Liver (tissue), 2 donors: Measurements from ENCODE around the gene OR8D1.

Source experiments
- EGR1 ChIP-seq, 2 donors: IDR thresholded peaks; 2 replicates each; pipeline ENCODE4 v1.6.1; 2016 to 2018; ENCODE audit warnings: antibody characterized with exemption in 2 of 2, low read depth in 2 of 2
- FOXA1 ChIP-seq: IDR thresholded peaks from 2 replicates; pipeline ENCODE4 v1.6.1; 2016; ENCODE audit warnings: antibody characterized with exemption
- RXRA ChIP-seq, 2 donors: IDR thresholded peaks; 2 replicates each; pipeline ENCODE4 v1.6.1; 2017 to 2018; ENCODE audit warnings: antibody characterized with exemption in 2 of 2, mild to moderate bottlenecking in 1 of 2
- TAF1 ChIP-seq: conservative IDR thresholded peaks from 2 replicates; pipeline ENCODE4 v1.6.1; 2016; ENCODE audit warnings: antibody characterized with exemption, mild to moderate bottlenecking
- TF ChIP-seq, protein P1 (sequence below): IDR thresholded peaks from 2 replicates; pipeline ENCODE4 v1.6.1; 2016; ENCODE audit warnings: antibody characterized with exemption
- TF ChIP-seq, protein P2 (sequence below): IDR thresholded peaks from 2 replicates; pipeline ENCODE4 v1.6.1; 2016; ENCODE audit warnings: antibody characterized with exemption, mild to moderate bottlenecking
- donor health status: healthy.

DNA sequence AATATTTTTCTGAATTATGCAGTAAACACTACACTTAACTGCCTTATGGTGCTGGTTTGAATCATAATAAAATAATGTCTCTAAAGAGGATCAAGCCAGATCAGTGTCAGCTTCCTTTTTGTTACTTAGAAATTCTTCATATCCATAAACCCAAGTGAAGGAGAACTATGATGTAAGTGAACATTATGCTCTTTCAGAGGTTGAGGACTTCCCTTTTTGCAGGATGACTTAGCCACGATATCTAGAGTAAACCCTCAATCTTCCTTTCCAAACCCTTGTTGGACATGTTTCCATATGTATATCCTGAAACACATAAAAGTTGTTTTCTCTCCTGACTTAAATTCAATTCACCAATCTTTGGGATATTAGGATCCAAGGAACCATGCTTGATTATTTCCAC lies 19.1 kb downstream of the OR8D1 start:
- no peak for TF ChIP-seq EGR1 (IDR thresholded peaks at IDR 0.05; ENCODE audit: low read depth in 2 of 2)
- no peak for TF ChIP-seq RXRA (IDR thresholded peaks at IDR 0.05)
- TF ChIP-seq FOXA1, result no peak
- TF ChIP-seq, protein P1, sequence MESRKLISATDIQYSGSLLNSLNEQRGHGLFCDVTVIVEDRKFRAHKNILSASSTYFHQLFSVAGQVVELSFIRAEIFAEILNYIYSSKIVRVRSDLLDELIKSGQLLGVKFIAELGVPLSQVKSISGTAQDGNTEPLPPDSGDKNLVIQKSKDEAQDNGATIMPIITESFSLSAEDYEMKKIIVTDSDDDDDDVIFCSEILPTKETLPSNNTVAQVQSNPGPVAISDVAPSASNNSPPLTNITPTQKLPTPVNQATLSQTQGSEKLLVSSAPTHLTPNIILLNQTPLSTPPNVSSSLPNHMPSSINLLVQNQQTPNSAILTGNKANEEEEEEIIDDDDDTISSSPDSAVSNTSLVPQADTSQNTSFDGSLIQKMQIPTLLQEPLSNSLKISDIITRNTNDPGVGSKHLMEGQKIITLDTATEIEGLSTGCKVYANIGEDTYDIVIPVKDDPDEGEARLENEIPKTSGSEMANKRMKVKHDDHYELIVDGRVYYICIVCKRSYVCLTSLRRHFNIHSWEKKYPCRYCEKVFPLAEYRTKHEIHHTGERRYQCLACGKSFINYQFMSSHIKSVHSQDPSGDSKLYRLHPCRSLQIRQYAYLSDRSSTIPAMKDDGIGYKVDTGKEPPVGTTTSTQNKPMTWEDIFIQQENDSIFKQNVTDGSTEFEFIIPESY, result no peak
- TF ChIP-seq TAF1, result no peak
- TF ChIP-seq, protein P2, sequence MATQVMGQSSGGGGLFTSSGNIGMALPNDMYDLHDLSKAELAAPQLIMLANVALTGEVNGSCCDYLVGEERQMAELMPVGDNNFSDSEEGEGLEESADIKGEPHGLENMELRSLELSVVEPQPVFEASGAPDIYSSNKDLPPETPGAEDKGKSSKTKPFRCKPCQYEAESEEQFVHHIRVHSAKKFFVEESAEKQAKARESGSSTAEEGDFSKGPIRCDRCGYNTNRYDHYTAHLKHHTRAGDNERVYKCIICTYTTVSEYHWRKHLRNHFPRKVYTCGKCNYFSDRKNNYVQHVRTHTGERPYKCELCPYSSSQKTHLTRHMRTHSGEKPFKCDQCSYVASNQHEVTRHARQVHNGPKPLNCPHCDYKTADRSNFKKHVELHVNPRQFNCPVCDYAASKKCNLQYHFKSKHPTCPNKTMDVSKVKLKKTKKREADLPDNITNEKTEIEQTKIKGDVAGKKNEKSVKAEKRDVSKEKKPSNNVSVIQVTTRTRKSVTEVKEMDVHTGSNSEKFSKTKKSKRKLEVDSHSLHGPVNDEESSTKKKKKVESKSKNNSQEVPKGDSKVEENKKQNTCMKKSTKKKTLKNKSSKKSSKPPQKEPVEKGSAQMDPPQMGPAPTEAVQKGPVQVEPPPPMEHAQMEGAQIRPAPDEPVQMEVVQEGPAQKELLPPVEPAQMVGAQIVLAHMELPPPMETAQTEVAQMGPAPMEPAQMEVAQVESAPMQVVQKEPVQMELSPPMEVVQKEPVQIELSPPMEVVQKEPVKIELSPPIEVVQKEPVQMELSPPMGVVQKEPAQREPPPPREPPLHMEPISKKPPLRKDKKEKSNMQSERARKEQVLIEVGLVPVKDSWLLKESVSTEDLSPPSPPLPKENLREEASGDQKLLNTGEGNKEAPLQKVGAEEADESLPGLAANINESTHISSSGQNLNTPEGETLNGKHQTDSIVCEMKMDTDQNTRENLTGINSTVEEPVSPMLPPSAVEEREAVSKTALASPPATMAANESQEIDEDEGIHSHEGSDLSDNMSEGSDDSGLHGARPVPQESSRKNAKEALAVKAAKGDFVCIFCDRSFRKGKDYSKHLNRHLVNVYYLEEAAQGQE, result no peak
